HEK293 (cell line): Measurements from ENCODE around the gene IL16.

Source experiments
- CTCF ChIA-PET: fragments of 350-600 bp; formaldehyde crosslinking; extraction: SDS; loops from one replicate; lab custom pipeline; 2021; ENCODE audit warnings: antibody characterized with exemption; lab: Yijun Ruan, JAX
- POLR2A ChIA-PET: fragments of 300-600 bp; formaldehyde crosslinking; extraction: SDS; loops from one replicate; lab custom pipeline; 2020; ENCODE audit warnings: antibody characterized with exemption, inconsistent platforms; lab: Yijun Ruan, JAX
- H3K27ac ChIP-seq: fragments of 200-500 bp; sonication (Bioruptor generic); 2 replicates; pipeline ENCODE4 v1.5.1; 2014; ENCODE audit warnings: low read depth, low read length, control low read depth, inconsistent platforms; ENCODE audit errors: extremely low read depth
- H3K36me3 ChIP-seq, 2 experiments: fragments of 200-500 bp in 1 of 2; sonication (Bioruptor generic) in 1 of 2; 1 replicate in 1 of 2; 2 replicates in 1 of 2; pipeline ENCODE4 v1.5.1; 2014 to 2017; ENCODE audit warnings: inconsistent platforms in 2 of 2, low read length in 2 of 2; ENCODE audit not compliant: control insufficient read depth in 2 of 2, insufficient read depth in 1 of 2
- H3K4me1 ChIP-seq: fragments of 200-500 bp; sonication (Bioruptor generic); 2 replicates; pipeline ENCODE4 v1.5.1; 2014; ENCODE audit warnings: mild to moderate bottlenecking, low read length, inconsistent platforms; ENCODE audit not compliant: control insufficient read depth, insufficient read depth
- H3K4me3 ChIP-seq: 2 replicates; pipeline ENCODE4 v1.5.1; 2011; ENCODE audit warnings: low read depth, mild to moderate bottlenecking, control low read depth, low read length, moderate library complexity
- H3K9me3 ChIP-seq: fragments of 200-500 bp; sonication (Bioruptor generic); 2 replicates; pipeline ENCODE4 v1.5.1; 2014; ENCODE audit warnings: low read depth, low read length, inconsistent platforms; ENCODE audit not compliant: control insufficient read depth, insufficient read depth
- KLF1 ChIP-seq: fragments of 450-650 bp; formaldehyde crosslinking; IDR thresholded peaks from 2 replicates; pipeline ENCODE4 v1.5.1; 2016; ENCODE audit warnings: missing biosample characterization, missing genetic modification characterization
- KLF17 ChIP-seq: fragments of 450-650 bp; formaldehyde crosslinking; IDR thresholded peaks from 2 replicates; pipeline ENCODE4 v1.5.1; 2016; ENCODE audit warnings: missing biosample characterization, missing genetic modification characterization
- KLF9 ChIP-seq: fragments of 450-650 bp; formaldehyde crosslinking; IDR thresholded peaks from 2 replicates; pipeline ENCODE4 v1.5.1; 2016; ENCODE audit warnings: missing biosample characterization, missing genetic modification characterization, low read depth
- OSR2 ChIP-seq: fragments of 450-650 bp; formaldehyde crosslinking; IDR thresholded peaks from 2 replicates; pipeline ENCODE4 v1.5.1; 2016; ENCODE audit warnings: missing biosample characterization, missing genetic modification characterization
- PRDM10 ChIP-seq: fragments of 450-650 bp; formaldehyde crosslinking; IDR thresholded peaks from 2 replicates; pipeline ENCODE4 v1.5.1; 2016; ENCODE audit warnings: missing biosample characterization, missing genetic modification characterization
- ZBTB6 ChIP-seq: fragments of 450-650 bp; formaldehyde crosslinking; IDR thresholded peaks from 2 replicates; pipeline ENCODE4 v1.5.1; 2017; ENCODE audit warnings: missing biosample characterization, missing genetic modification characterization
- ZNF138 ChIP-seq: fragments of 450-650 bp; formaldehyde crosslinking; IDR thresholded peaks from 2 replicates; pipeline ENCODE4 v1.5.1; 2016; ENCODE audit warnings: missing biosample characterization, missing genetic modification characterization, borderline replicate concordance
- ZNF248 ChIP-seq: fragments of 450-650 bp; formaldehyde crosslinking; IDR thresholded peaks from 2 replicates; pipeline ENCODE4 v1.5.1; 2017; ENCODE audit warnings: missing biosample characterization, missing genetic modification characterization
- ZNF544 ChIP-seq: fragments of 450-650 bp; formaldehyde crosslinking; IDR thresholded peaks from 2 replicates; pipeline ENCODE4 v1.5.0; 2017; ENCODE audit warnings: missing biosample characterization, missing genetic modification characterization
- ZNF670 ChIP-seq: fragments of 450-650 bp; formaldehyde crosslinking; IDR thresholded peaks from 2 replicates; pipeline ENCODE4 v1.5.1; 2016; ENCODE audit warnings: missing biosample characterization, missing genetic modification characterization, low read depth
- ZSCAN16 ChIP-seq: fragments of 450-650 bp; formaldehyde crosslinking; IDR thresholded peaks from 2 replicates; pipeline ENCODE4 v1.5.1; 2016; ENCODE audit warnings: missing biosample characterization, missing genetic modification characterization
- TF ChIP-seq, protein P1 (sequence below): fragments of 450-650 bp; formaldehyde crosslinking; IDR thresholded peaks from 2 replicates; pipeline ENCODE4 v1.5.1; 2016; ENCODE audit warnings: missing biosample characterization, missing genetic modification characterization
- TF ChIP-seq, protein P2 (sequence below): fragments of 450-650 bp; IDR thresholded peaks from 2 replicates; pipeline ENCODE4 v1.5.1; 2018; ENCODE audit warnings: missing biosample characterization, missing genetic modification characterization
- TF ChIP-seq, protein P3 (sequence below): fragments of 450-650 bp; formaldehyde crosslinking; IDR thresholded peaks from 2 replicates; pipeline ENCODE4 v1.5.1; 2016; ENCODE audit warnings: missing biosample characterization, missing genetic modification characterization

The IL16 gene

GRCh38 chr15:81302701-81303109 is 106.0 kb downstream of the IL16 start (continued):
- TF ChIP-seq, protein P1, sequence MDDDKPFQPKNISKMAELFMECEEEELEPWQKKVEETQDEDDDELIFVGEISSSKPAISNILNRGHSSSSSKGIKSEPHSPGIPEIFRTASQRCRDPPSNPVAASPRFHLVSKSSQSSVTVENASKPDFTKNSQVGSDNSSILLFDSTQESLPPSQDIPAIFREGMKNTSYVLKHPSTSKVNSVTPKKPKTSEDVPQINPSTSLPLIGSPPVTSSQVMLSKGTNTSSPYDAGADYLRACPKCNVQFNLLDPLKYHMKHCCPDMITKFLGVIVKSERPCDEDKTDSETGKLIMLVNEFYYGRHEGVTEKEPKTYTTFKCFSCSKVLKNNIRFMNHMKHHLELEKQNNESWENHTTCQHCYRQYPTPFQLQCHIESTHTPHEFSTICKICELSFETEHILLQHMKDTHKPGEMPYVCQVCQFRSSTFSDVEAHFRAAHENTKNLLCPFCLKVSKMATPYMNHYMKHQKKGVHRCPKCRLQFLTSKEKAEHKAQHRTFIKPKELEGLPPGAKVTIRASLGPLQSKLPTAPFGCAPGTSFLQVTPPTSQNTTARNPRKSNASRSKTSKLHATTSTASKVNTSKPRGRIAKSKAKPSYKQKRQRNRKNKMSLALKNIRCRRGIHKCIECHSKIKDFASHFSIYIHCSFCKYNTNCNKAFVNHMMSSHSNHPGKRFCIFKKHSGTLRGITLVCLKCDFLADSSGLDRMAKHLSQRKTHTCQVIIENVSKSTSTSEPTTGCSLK = no peak
- no peak for TF ChIP-seq KLF17 (tag by site-specific recombination)
- TF ChIP-seq, protein P2, sequence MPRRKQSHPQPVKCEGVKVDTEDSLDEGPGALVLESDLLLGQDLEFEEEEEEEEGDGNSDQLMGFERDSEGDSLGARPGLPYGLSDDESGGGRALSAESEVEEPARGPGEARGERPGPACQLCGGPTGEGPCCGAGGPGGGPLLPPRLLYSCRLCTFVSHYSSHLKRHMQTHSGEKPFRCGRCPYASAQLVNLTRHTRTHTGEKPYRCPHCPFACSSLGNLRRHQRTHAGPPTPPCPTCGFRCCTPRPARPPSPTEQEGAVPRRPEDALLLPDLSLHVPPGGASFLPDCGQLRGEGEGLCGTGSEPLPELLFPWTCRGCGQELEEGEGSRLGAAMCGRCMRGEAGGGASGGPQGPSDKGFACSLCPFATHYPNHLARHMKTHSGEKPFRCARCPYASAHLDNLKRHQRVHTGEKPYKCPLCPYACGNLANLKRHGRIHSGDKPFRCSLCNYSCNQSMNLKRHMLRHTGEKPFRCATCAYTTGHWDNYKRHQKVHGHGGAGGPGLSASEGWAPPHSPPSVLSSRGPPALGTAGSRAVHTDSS (tag by site-specific recombination) = no peak
- no peak for TF ChIP-seq ZNF248
- TF ChIP-seq ZNF544 (tag by site-specific recombination) = no peak
- TF ChIP-seq PRDM10 (tag by site-specific recombination) = no peak

- ChIA-PET CTCF (interaction anchor here (0.6 kb wide), 2 partner anchors 25 to 679 kb away, joined by 3 read pairs; no protein-coding TSS in a partner anchor), POLR2A (no interaction called here)
- Histone ChIP-seq H3K9me3 (no peaks in the 10 kb centered on the region), H3K36me3 (no peaks in the 10 kb centered on the region), H3K4me1 (no peaks in the 10 kb centered on the region), H3K27ac (no peak overlapping the region), H3K4me3 (no peak overlapping the region)
- TF ChIP-seq, protein P3, sequence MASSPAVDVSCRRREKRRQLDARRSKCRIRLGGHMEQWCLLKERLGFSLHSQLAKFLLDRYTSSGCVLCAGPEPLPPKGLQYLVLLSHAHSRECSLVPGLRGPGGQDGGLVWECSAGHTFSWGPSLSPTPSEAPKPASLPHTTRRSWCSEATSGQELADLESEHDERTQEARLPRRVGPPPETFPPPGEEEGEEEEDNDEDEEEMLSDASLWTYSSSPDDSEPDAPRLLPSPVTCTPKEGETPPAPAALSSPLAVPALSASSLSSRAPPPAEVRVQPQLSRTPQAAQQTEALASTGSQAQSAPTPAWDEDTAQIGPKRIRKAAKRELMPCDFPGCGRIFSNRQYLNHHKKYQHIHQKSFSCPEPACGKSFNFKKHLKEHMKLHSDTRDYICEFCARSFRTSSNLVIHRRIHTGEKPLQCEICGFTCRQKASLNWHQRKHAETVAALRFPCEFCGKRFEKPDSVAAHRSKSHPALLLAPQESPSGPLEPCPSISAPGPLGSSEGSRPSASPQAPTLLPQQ (tag by site-specific recombination) = peak; percentile 18; the same call in 1 of the 2 replicates
- TF ChIP-seq KLF1 (tag by site-specific recombination) = no peak
These were observed 106.9 kb downstream of the IL16 start for GRCh38 chr15:81303244-81304225.

- H3K4me1 ChIP-seq = no peaks in the 10 kb centered on the region
- POLR2A ChIA-PET = no interaction called here
- H3K27ac ChIP-seq = no peak overlapping the region
- H3K9me3 ChIP-seq = no peaks in the 10 kb centered on the region
- no peaks in the 10 kb centered on the region for H3K36me3 ChIP-seq
- CTCF ChIA-PET = interaction anchor here (1.2 kb wide), 1 partner anchor 38 kb away, joined by 7 read pairs; no protein-coding TSS in a partner anchor
- no peak overlapping the region for H3K4me3 ChIP-seq
- TF ChIP-seq ZBTB6 (no peak), ZNF670 (no peak), ZSCAN16 (tag by site-specific recombination) (no peak), OSR2 (tag by site-specific recombination) (no peak), KLF9 (no peak), ZNF138 (tag by site-specific recombination) (no peak)
- TF ChIP-seq, protein P1 = no peak
These were observed 107.5 kb downstream of the IL16 start for GRCh38 chr15:81304226-81304625.
